ENCODE measurements around the gene LARP1B.
A peak's percentile ranks its signal among the peaks of the same experiment; 100 is the strongest.

The LARP1B gene

GRCh38 chr4:128161138-128161537 is 100.0 kb downstream of the LARP1B start:
- no peak for DNase-seq
- TF ChIP-seq POLR2A (IDR thresholded peaks at IDR 0.05; ENCODE audit: low read length) (no peak), GATA1 (IDR thresholded peaks at IDR 0.05; ENCODE audit: low read depth, low read length) (no peak)

- DNase-seq, result no peak
Measured at GRCh38 chr4:128162434-128162833, 101.3 kb downstream of the LARP1B start.

GRCh38 chr4:128163177-128164117 is 102.3 kb downstream of the LARP1B start:
- no peak for DNase-seq
- TF ChIP-seq POLR2A (IDR thresholded peaks at IDR 0.05; ENCODE audit: low read length), result no peak
- no peak for TF ChIP-seq GATA1 (IDR thresholded peaks at IDR 0.05; ENCODE audit: low read depth, low read length)

More at GRCh38 chr4:128162434-128162833, 101.3 kb downstream of the LARP1B start:
- no peak for TF ChIP-seq POLR2A (IDR thresholded peaks at IDR 0.05; ENCODE audit: low read length)
- TF ChIP-seq GATA1 (IDR thresholded peaks at IDR 0.05; ENCODE audit: low read depth, low read length), result no peak

- no peak for DNase-seq
- no peak for TF ChIP-seq GATA1 (IDR thresholded peaks at IDR 0.05; ENCODE audit: low read depth, low read length)
- no peak for TF ChIP-seq POLR2A (IDR thresholded peaks at IDR 0.05; ENCODE audit: low read length)
Measured at GRCh38 chr4:128166982-128167381, 105.9 kb downstream of the LARP1B start.

GRCh38 chr4:128168701-128169100 is 107.6 kb downstream of the LARP1B start:
- TF ChIP-seq POLR2A (IDR thresholded peaks at IDR 0.05; ENCODE audit: low read length) (no peak), GATA1 (IDR thresholded peaks at IDR 0.05; ENCODE audit: low read depth, low read length) (no peak)
- no peak for DNase-seq

- TF ChIP-seq POLR2A (IDR thresholded peaks at IDR 0.05; ENCODE audit: low read length) (no peak), GATA1 (IDR thresholded peaks at IDR 0.05; ENCODE audit: low read depth, low read length) (no peak)
- no peak for DNase-seq
Measured at GRCh38 chr4:128169245-128169644, 108.1 kb downstream of the LARP1B start.

- DNase-seq, result no peak
- TF ChIP-seq GATA1 (IDR thresholded peaks at IDR 0.05; ENCODE audit: low read depth, low read length), result no peak
- TF ChIP-seq POLR2A (IDR thresholded peaks at IDR 0.05; ENCODE audit: low read length), result no peak
Measured at GRCh38 chr4:128176643-128177042, 115.5 kb downstream of the LARP1B start.

- peak; percentile 54 for DNase-seq
- TF ChIP-seq POLR2A (IDR thresholded peaks at IDR 0.05; ENCODE audit: low read length), result no peak
Measured at GRCh38 chr4:128177498-128177897, 116.4 kb downstream of the LARP1B start.

GRCh38 chr4:128186623-128187022 is 125.5 kb downstream of the LARP1B start:
- no peak for DNase-seq
- TF ChIP-seq GATA1 (IDR thresholded peaks at IDR 0.05; ENCODE audit: low read depth, low read length), result no peak
- TF ChIP-seq POLR2A (IDR thresholded peaks at IDR 0.05; ENCODE audit: low read length), result no peak

GRCh38 chr4:128191115-128191781 is 130.1 kb downstream of the LARP1B start:
- peak; percentile 76 to 87 for DNase-seq
- no peak for TF ChIP-seq GATA1 (IDR thresholded peaks at IDR 0.05; ENCODE audit: low read depth, low read length)
- no peak for TF ChIP-seq POLR2A (IDR thresholded peaks at IDR 0.05; ENCODE audit: low read length)

- peak; percentile 51 to 55 for DNase-seq
- no peak for TF ChIP-seq GATA1 (IDR thresholded peaks at IDR 0.05; ENCODE audit: low read depth, low read length)
- no peak for TF ChIP-seq POLR2A (IDR thresholded peaks at IDR 0.05; ENCODE audit: low read length)
Measured at GRCh38 chr4:128220286-128221235, 159.4 kb downstream of the LARP1B start.

- DNase-seq, result no peak
- no peak for TF ChIP-seq GATA1 (IDR thresholded peaks at IDR 0.05; ENCODE audit: low read depth, low read length)
- TF ChIP-seq POLR2A (IDR thresholded peaks at IDR 0.05; ENCODE audit: low read length), result no peak
Measured at GRCh38 chr4:128221586-128221985, 160.5 kb downstream of the LARP1B start.

GRCh38 chr4:128225148-128225547 is 164.0 kb downstream of the LARP1B start:
- TF ChIP-seq POLR2A (IDR thresholded peaks at IDR 0.05; ENCODE audit: low read length), result no peak
- TF ChIP-seq GATA1 (IDR thresholded peaks at IDR 0.05; ENCODE audit: low read depth, low read length), result no peak
- DNase-seq, result no peak

Data from erythroblast (primary cell).